Fibroblast of the aortic adventitia (primary cell): ENCODE measurements around the gene TAAR6. TPM values are rescaled to one million over a fixed set of nuclear protein-coding genes. Genes with fewer than 3 reads are reported as not detected.
"Not testable (repeated sequence)": the region's sequence is repeated elsewhere in the genome, so short reads cannot be mapped to it uniquely, and the experiment has no call there.

ENCODE experiments used
- DNase-seq: peaks from one replicate; pipeline ENCODE4 v3.0.0-alpha.2; 2010; ENCODE audit warnings: low read depth
- H3K4me3 ChIP-seq: 2 replicates; pipeline ENCODE4 v1.5.1; 2011; ENCODE audit warnings: low read depth, mild to moderate bottlenecking, control low read depth, low read length, moderate library complexity
- total RNA-seq: library from RNA; depleted of rRNA; stranded (reverse); fragments of >200 nt; gene quantifications from 2 replicates; pipeline ENCODE4 v1.2.3, GENCODE V29; 2012; ENCODE audit warnings: low replicate concordance
- TF ChIP-seq, protein P1 (sequence below): IDR thresholded peaks from 2 replicates; pipeline ENCODE4 v1.5.1; 2011; ENCODE audit warnings: mild to moderate bottlenecking, low read length, control low read depth, inconsistent platforms; ENCODE audit not compliant: insufficient read depth

Gene TAAR6
- total RNA-seq, 1 donor, result not detected

DNA sequence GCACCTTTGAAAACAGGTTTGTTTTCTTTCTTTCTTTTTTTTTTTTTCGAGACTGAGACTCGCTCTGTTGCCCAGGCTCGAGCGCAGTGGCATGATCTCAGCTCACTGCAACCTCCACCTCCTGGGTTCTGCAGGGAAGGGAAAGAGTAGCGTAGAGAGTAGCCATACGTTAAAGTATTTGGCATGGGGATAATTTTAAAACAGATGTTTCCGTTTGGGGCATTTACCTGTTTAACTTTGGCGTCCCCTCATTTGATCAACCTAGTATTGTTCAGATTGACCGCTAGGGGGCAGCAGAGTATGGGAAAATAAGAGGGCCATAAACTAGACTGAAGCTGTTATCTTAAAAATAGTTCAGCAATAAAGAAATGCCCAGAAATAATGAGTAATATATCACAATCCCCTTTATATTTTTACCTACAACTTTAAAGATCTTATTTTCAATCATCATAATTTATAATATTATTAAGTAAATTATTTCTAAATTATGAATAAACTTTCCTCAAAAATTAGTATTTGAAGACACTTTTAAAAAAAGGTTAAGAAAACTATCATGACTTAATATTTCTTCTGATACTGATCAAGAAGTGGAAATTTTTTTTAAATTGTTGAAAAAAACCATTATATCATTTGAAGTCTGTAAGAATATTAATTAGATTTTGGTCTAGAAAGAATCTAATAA lies 39.7 kb upstream of the TAAR6 start:
- TF ChIP-seq, protein P1, sequence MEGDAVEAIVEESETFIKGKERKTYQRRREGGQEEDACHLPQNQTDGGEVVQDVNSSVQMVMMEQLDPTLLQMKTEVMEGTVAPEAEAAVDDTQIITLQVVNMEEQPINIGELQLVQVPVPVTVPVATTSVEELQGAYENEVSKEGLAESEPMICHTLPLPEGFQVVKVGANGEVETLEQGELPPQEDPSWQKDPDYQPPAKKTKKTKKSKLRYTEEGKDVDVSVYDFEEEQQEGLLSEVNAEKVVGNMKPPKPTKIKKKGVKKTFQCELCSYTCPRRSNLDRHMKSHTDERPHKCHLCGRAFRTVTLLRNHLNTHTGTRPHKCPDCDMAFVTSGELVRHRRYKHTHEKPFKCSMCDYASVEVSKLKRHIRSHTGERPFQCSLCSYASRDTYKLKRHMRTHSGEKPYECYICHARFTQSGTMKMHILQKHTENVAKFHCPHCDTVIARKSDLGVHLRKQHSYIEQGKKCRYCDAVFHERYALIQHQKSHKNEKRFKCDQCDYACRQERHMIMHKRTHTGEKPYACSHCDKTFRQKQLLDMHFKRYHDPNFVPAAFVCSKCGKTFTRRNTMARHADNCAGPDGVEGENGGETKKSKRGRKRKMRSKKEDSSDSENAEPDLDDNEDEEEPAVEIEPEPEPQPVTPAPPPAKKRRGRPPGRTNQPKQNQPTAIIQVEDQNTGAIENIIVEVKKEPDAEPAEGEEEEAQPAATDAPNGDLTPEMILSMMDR, result peak; percentile 72
- peak; percentile 76 for DNase-seq

DNA sequence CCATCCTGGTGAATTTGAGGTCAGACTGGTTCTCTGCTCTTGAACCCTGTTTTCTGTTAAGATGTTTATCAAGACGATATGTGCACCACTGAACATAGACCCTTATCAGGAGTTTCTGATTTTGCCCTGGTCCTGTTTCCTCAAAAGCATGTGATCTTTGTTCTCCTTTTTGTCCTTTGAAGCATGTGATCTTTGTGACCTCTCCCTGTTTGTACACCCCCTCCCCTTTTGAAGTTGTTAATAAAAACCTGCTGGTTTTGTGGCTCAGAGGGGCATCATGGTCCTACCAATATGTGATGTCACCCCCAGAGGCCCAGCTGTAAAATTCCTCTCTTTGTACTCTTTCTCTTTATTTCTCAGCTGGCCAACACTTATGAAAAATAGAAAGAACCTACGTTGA lies 35.6 kb upstream of the TAAR6 start:
- H3K4me3 ChIP-seq, DNase-seq: not testable (repeated sequence)

More for the DNA sequence above, 39.7 kb upstream of the TAAR6 start:
- no peak overlapping the region for H3K4me3 ChIP-seq

DNA sequence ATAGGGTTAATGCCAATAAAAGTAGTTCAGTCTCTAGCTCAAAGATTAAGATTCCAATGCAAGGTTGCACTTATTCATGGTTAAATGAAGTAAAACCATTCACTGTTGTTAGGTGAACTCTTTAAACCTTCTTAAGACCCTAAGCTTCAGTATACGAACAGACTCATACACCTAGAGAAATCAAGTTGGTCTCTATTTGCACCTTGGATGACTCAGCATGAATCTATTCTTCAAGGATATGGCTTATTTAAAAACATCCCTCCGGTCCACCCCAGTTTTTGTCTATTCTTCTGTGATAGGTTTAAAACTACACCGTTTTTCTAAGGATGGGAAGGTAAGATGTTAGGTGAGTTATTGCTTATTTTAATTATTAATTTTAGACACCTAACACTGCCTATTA lies 33.0 kb upstream of the TAAR6 start:
- no peak for DNase-seq
- H3K4me3 ChIP-seq, result no peak overlapping the region
- TF ChIP-seq, protein P1, result no peak

DNA sequence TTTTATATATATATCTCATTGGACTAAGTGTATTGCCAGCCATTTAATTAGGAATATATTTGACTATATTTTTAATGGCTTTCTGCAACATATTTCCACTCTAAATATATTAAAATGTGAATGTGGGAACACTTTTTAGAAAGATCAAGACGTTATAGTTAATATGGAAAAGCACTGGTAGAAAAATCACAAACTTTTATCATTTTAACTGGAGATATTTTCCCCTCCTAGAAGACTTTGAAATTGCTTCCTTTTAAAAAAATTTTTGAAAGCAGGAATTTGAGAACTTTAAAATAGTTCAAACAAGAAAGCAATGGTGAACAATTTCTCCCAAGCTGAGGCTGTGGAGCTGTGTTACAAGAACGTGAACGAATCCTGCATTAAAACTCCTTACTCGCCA lies 32.1 kb upstream of the TAAR6 start, which contains the start of gene TAAR9:
Gene TAAR9 (plus strand): TSS at position 301 of the 400 bp plus-strand sequence. CDS start 13 bp downstream, at position 314.
- no peak within 1 kb of the TSS for H3K4me3 ChIP-seq
- DNase-seq, result no peak
- TF ChIP-seq, protein P1, result no peak

DNA sequence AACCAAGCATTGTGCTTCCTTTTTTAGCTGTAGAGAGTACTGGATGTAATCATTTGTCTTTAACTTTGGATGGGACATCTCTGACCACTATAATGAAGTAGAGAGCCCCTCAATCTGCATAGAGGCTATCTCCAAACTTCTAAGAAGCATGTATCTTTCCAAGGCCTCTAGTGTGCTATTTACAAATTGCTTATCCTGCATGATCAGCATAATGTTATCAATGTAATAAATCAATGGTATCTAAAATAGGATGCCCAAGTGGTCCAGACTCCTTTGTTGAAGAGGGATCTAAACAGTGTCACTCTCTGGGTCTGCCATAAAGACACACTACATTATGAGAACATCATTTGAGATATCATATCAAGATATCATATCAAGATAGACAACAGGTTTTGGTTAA lies 25.3 kb upstream of the TAAR6 start:
- no peak overlapping the region for H3K4me3 ChIP-seq
- no peak for DNase-seq
- TF ChIP-seq, protein P1, result no peak

DNA sequence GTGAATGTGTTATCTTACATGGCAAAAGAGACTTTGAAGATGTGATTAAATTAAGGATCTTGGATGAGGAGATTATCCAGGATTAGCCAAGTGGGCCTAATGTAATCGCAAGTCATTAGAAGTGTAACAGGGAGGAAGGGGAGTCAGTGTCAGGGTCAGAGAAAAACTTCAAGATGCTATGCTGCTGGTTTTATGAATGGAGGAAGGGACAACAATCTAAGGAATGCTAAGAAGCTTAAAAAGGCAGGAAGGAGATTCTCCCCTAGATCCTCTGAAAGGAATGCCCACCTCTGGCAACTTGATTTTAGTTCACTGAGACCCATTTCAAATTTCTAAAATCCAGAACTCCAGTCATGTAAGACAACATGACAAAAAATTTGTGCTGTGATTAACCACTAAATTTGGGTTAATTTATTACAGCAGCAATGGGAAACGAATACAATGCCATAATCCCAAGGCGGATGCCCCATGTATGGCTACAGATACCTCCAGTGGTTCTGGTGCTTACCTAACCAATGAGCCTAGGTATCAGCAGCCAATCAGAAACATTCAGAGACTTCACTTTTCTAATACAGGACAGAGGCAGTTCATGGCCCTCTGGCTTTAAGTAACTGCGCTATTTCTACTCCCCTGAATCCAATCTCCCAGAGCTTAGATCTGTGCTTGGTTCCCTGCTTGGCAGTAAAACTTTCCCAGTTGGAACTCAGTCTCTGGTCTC lies 21.2 kb upstream of the TAAR6 start:
- DNase-seq, result no peak
- TF ChIP-seq, protein P1, result no peak
- no peak overlapping the region for H3K4me3 ChIP-seq

DNA sequence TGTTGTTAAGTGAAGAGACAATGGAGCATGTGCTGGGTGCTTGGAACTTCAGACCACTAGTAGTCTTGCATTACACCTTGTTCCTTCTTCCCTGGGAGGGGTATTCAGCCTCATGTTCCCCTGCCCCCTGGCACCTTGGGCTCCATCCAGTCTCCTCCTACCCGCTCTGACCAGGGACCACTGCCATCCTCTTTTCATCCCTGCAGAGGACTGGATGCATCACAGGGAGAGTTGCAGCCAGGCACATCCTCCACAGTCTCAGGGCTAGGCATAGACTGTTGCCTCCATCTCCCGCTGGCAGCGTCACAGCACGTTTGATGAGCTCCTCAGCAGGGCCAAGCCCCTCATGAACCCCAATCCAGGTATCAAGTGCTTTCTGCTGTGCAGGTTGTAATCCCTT lies 18.9 kb upstream of the TAAR6 start:
- no peak for DNase-seq
- no peak overlapping the region for H3K4me3 ChIP-seq
- TF ChIP-seq, protein P1, result no peak
